NB4 (cell line): ENCODE data around the gene IL20RA.

Source experiments
- DNase-seq: peaks from one replicate; pipeline ENCODE4 v3.0.0; 2010; ENCODE audit warnings: low read depth
- H3K4me3 ChIP-seq: one replicate; pipeline ENCODE4 v1.5.1; 2011; ENCODE audit warnings: mild to moderate bottlenecking, low read depth, low read length, moderate library complexity
- CTCF ChIP-seq: IDR thresholded peaks from one replicate; pipeline ENCODE4 v1.5.1; 2012; ENCODE audit warnings: low read depth, low read length
- MAX ChIP-seq: IDR thresholded peaks from 2 replicates; pipeline ENCODE4 v1.6.1; 2011; ENCODE audit warnings: low read depth, low read length
- MYC ChIP-seq: IDR thresholded peaks from 2 replicates; pipeline ENCODE4 v1.6.1; 2011; ENCODE audit warnings: low read depth, low read length
- POLR2A ChIP-seq: IDR thresholded peaks from 2 replicates; pipeline ENCODE4 v1.6.1; 2011; ENCODE audit warnings: mild to moderate bottlenecking; ENCODE audit not compliant: insufficient read length; ENCODE audit errors: extremely low read depth

The IL20RA gene

GRCh38 chr6:137044366-137045221 lies at the start of gene IL20RA:
IL20RA (minus strand) TSS chr6:137044965; CDS start chr6:137044728, 237 bp downstream.
- H3K4me3 ChIP-seq, result peak within 1 kb of the TSS; percentile 35
- no peak for DNase-seq
- TF ChIP-seq POLR2A, result no peak
- no peak for TF ChIP-seq CTCF
- TF ChIP-seq MAX, result no peak
- no peak for TF ChIP-seq MYC

GRCh38 chr6:137093183-137094069 lies 48.7 kb upstream of the IL20RA start:
- H3K4me3 ChIP-seq, result no peak overlapping the region
- no peak for TF ChIP-seq MAX
- no peak for TF ChIP-seq MYC
- no peak for TF ChIP-seq POLR2A
- no peak for TF ChIP-seq CTCF
- DNase-seq, result peak; percentile 37

- no peak for TF ChIP-seq MAX
- TF ChIP-seq MYC, result no peak
- TF ChIP-seq CTCF, result no peak
- no peak for TF ChIP-seq POLR2A
Observed at GRCh38 chr6:137092018-137092417, 47.3 kb upstream of the IL20RA start.

GRCh38 chr6:137089305-137089704 lies 44.5 kb upstream of the IL20RA start:
- TF ChIP-seq MYC (no peak), CTCF (no peak), MAX (no peak), POLR2A (no peak)
- H3K4me3 ChIP-seq, result no peak overlapping the region
- no peak for DNase-seq

More at GRCh38 chr6:137092018-137092417, 47.3 kb upstream of the IL20RA start:
- peak; percentile 34 for DNase-seq
- H3K4me3 ChIP-seq, result no peak overlapping the region

GRCh38 chr6:137087902-137088301 lies 43.1 kb upstream of the IL20RA start:
- no peak for DNase-seq
- no peak for TF ChIP-seq CTCF
- no peak for TF ChIP-seq POLR2A
- TF ChIP-seq MAX, result no peak
- no peak for TF ChIP-seq MYC
- H3K4me3 ChIP-seq, result no peak overlapping the region
